Mucosa of descending colon (tissue), 3 donors: ENCODE measurements around the gene SCUBE1. TPM values are rescaled to one million over a fixed set of nuclear protein-coding genes. Genes with fewer than 3 reads are reported as not detected.

Source experiments
- ATAC-seq: fragments of 200-7000 bp; cut with Tn5 transposase; one replicate; pipeline ENCODE4 v1.9.1; 2020; ENCODE audit warnings: mild to moderate bottlenecking, moderate library complexity
- DNase-seq, 3 donors: peaks; one replicate each; pipeline ENCODE4 v3.0.0-alpha.2; 2020
- H3K36me3 ChIP-seq: fragments of 200-600 bp; one replicate; pipeline ENCODE4 v1.8.0; 2021; ENCODE audit warnings: low read depth, mild to moderate bottlenecking
- H3K4me1 ChIP-seq: fragments of 200-600 bp; one replicate; pipeline ENCODE4 v1.8.0; 2021; ENCODE audit warnings: low read depth, mild to moderate bottlenecking
- H3K4me3 ChIP-seq: fragments of 200-600 bp; one replicate; pipeline ENCODE4 v1.8.0; 2021; ENCODE audit warnings: mild to moderate bottlenecking
- H3K9me3 ChIP-seq: fragments of 200-600 bp; one replicate; pipeline ENCODE4 v1.8.0; 2021; ENCODE audit warnings: mild to moderate bottlenecking
- intact Hi-C, 2 donors: fragments of 100-400 bp; cut with DNase I in 1 of 2; cut with micrococcal nuclease in 1 of 2; formaldehyde crosslinking; loops; one replicate each; pipeline versions ENCODE4 v1.11.0 to v1.11.1; 2022; cut with DNase I, micrococcal nuclease
- total RNA-seq, 3 donors: library from RNA; stranded (reverse); fragmentation: NEBNext Ultra II Directional in 2 of 3; extraction: Animal tissue kit (Norgen Biotek cat#: 25700) in 2 of 3; gene quantifications; one replicate each; pipeline versions ENCODE4 v1.2.1 to v1.2.4, GENCODE V29; 2021 to 2023
- TF ChIP-seq, protein P1 (sequence below): fragments of 200-600 bp; IDR thresholded peaks from one replicate; pipeline ENCODE4 v1.8.0; 2022; ENCODE audit warnings: antibody characterized with exemption, mild to moderate bottlenecking
- donor health status: DM: no; HTN: no; CAD: no; lungs with moderate emphysema.
- donor health status: DM: no; HTN: no; CAD: no.
- donor health status: DM: no; HTN: yes; CAD: no.

The SCUBE1 gene
- total RNA-seq, 3 donors from 2014 or later: 3.8 to 20.9 (median 4.7) TPM

DNA sequence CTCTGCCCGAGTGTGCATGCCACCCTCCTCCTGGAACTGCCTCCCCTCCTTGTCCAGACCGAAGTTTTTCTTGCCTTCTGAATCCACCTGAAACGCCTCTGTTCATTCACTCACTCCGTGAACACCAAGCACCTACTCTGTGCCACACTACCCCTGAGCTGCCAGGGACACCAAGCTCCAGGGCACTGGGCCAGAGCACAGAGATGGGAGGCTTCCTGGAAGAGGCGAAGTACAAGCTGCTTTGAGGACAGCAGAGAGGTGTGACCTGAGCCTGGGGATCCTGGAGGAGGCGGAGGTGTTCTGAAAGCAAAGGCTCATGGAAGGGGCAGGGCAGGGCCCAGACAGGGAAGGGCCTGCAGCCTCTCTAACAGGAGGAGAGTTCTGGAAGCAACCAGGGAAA lies 47.5 kb downstream of the SCUBE1 start:
- intact Hi-C loops: no loop called here
- Histone ChIP-seq H3K4me1 (peaks cover 2% of the 10 kb centered on the region), H3K9me3 (no peaks in the 10 kb centered on the region), H3K36me3 (no peaks in the 10 kb centered on the region), H3K4me3 (no peak overlapping the region)
- DNase-seq (no peak), ATAC-seq (no peak)
- TF ChIP-seq, protein P1, sequence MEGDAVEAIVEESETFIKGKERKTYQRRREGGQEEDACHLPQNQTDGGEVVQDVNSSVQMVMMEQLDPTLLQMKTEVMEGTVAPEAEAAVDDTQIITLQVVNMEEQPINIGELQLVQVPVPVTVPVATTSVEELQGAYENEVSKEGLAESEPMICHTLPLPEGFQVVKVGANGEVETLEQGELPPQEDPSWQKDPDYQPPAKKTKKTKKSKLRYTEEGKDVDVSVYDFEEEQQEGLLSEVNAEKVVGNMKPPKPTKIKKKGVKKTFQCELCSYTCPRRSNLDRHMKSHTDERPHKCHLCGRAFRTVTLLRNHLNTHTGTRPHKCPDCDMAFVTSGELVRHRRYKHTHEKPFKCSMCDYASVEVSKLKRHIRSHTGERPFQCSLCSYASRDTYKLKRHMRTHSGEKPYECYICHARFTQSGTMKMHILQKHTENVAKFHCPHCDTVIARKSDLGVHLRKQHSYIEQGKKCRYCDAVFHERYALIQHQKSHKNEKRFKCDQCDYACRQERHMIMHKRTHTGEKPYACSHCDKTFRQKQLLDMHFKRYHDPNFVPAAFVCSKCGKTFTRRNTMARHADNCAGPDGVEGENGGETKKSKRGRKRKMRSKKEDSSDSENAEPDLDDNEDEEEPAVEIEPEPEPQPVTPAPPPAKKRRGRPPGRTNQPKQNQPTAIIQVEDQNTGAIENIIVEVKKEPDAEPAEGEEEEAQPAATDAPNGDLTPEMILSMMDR: no peak

DNA sequence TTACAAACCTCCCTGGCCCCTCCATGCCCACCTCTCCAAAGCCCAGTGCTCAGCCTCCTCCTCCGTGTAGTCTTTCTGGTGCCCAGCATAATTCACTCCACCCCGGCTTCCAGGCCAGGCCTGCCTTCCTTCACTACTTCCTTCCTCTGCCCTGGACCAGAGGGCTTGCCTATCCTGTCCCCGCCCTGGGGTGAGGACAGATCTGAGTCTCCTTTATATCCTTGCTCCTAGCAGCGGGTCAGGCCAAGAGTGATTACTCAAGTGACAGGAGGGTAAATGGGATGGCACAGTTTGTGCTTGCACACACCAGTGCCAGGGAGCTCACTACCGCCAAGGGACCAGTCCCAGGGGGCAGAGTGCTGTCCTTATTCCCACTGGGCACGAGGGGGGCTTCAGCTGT lies 48.0 kb downstream of the SCUBE1 start:
- no peaks in the 10 kb centered on the region for H3K9me3 ChIP-seq
- TF ChIP-seq, protein P1: no peak
- intact Hi-C loops: no loop called here
- H3K4me3 ChIP-seq: no peak overlapping the region
- no peak for DNase-seq
- peaks cover 2% of the 10 kb centered on the region for H3K4me1 ChIP-seq
- no peaks in the 10 kb centered on the region for H3K36me3 ChIP-seq
- peak; percentile 23 for ATAC-seq

GRCh38 chr22:43293655-43294392 lies 49.3 kb downstream of the SCUBE1 start:
- TF ChIP-seq, protein P1: no peak
- intact Hi-C loops: no loop called here
- DNase-seq (peak; percentile 79 to 86 (median 81)), ATAC-seq (peak; percentile 83)
- Histone ChIP-seq H3K9me3 (no peaks in the 10 kb centered on the region), H3K4me1 (peaks cover 7% of the 10 kb centered on the region), H3K36me3 (no peaks in the 10 kb centered on the region), H3K4me3 (no peak overlapping the region)

GRCh38 chr22:43293259-43293654 lies 49.9 kb downstream of the SCUBE1 start:
- peak; percentile 26 for ATAC-seq
- no peaks in the 10 kb centered on the region for H3K9me3 ChIP-seq
- no peaks in the 10 kb centered on the region for H3K36me3 ChIP-seq
- intact Hi-C loops: no loop called here
- TF ChIP-seq, protein P1: no peak
- H3K4me3 ChIP-seq: no peak overlapping the region
- H3K4me1 ChIP-seq: peaks cover 7% of the 10 kb centered on the region
- DNase-seq: peak in 2 of 3 donors; percentile 42 to 71

GRCh38 chr22:43292630-43293018 lies 50.5 kb downstream of the SCUBE1 start:
- no peak overlapping the region for H3K4me3 ChIP-seq
- intact Hi-C loops: no loop called here

More at GRCh38 chr22:43292630-43293018, 50.5 kb downstream of the SCUBE1 start:
- TF ChIP-seq, protein P1: no peak
- Histone ChIP-seq H3K36me3 (no peaks in the 10 kb centered on the region), H3K4me1 (peaks cover 7% of the 10 kb centered on the region), H3K9me3 (no peaks in the 10 kb centered on the region)
- no peak for ATAC-seq
- DNase-seq: no peak
